Fibroblast of skin of left biceps (primary cell): ENCODE measurements around the gene RNF112.

ENCODE experiments used
- DNase-seq, 2 experiments: peaks; one replicate each; pipeline ENCODE4 v3.0.0-alpha.2; 2013; ENCODE audit warnings: low read depth in 2 of 2

RNF112 gene, protein sequence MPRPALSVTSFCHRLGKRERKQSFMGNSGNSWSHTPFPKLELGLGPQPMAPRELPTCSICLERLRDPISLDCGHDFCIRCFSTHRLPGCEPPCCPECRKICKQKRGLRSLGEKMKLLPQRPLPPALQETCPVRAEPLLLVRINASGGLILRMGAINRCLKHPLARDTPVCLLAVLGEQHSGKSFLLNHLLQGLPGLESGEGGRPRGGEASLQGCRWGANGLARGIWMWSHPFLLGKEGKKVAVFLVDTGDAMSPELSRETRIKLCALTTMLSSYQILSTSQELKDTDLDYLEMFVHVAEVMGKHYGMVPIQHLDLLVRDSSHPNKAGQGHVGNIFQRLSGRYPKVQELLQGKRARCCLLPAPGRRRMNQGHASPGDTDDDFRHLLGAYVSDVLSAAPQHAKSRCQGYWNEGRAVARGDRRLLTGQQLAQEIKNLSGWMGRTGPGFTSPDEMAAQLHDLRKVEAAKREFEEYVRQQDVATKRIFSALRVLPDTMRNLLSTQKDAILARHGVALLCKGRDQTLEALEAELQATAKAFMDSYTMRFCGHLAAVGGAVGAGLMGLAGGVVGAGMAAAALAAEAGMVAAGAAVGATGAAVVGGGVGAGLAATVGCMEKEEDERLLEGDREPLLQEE

DNA sequence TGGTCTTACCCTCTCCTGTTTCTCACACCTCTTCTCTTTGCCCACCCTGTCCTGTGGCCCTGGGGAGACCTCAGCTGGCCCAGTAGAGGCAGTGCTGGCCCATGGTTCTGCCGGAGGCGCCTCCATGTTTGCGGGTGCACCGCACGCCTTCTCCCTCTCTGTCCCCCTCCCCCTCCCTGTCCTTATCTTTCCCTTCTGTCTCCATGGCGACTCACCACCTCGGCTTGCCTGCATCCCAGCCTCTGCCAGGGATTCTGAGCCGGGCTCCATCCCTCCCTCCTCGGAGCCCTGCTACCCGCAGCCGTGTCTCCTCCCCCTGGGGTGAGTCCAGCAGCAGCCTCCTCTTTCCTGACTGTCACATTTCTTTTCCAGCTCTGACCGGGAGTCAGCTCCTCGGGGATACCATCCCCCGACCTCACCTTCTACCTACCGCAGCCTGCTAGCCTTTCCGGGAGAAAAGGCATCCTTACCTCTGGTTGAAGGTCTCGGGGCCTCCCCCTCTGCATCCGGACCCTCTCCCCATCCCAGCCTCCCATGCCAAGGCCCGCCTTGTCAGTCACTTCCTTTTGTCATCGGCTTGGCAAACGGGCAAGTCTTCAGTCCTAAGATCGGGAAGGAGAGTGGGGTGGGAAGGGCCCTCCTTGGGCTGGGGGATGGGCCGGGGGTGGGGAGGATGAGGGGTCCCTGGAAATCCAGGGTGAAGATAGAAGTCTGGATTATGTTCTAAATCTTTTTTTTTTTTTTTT, at the start of gene RNF112:
TSS of gene RNF112 (plus strand) at position 358 of the 746 bp plus-strand sequence. CDS start at position 535, 177 bp downstream.
- no peak for DNase-seq

DNA sequence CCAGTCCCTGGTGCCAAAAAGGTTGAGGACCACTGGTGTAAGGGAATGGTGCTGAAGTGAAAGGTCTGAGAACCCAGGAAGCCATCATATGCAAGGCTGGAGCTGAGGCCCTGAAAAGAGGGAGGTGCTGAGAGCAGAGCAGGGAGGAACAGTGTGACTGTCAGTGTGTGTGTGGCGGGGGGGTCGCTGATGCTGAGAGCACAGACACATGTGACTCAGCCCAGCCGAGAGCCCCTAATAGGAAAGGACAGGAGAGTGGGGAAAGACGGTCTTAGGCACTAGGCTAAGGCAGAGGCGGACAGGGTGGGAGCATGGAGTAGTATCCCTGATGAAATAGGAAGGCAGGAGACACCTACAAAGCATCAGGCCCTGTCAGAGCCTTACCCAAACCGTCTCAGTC, 49.7 kb upstream of the RNF112 start:
- no peak for DNase-seq

DNA sequence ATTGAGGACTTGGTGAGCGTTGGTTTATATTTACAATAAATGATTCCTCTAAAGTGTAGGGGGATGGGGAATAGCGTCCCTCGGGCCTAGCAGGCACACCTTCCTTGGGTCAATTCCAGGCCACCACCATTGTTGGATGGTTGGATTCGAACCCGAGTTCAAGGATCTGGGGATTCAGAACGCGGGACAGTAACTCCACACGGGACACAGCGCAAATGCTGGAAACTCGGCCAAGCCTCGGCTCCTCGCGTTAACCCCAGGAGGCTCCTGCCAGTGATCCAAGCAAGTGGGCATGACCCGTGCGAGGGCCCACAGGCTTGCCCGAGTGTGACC, 49.1 kb upstream of the RNF112 start:
- no peak for DNase-seq

DNA sequence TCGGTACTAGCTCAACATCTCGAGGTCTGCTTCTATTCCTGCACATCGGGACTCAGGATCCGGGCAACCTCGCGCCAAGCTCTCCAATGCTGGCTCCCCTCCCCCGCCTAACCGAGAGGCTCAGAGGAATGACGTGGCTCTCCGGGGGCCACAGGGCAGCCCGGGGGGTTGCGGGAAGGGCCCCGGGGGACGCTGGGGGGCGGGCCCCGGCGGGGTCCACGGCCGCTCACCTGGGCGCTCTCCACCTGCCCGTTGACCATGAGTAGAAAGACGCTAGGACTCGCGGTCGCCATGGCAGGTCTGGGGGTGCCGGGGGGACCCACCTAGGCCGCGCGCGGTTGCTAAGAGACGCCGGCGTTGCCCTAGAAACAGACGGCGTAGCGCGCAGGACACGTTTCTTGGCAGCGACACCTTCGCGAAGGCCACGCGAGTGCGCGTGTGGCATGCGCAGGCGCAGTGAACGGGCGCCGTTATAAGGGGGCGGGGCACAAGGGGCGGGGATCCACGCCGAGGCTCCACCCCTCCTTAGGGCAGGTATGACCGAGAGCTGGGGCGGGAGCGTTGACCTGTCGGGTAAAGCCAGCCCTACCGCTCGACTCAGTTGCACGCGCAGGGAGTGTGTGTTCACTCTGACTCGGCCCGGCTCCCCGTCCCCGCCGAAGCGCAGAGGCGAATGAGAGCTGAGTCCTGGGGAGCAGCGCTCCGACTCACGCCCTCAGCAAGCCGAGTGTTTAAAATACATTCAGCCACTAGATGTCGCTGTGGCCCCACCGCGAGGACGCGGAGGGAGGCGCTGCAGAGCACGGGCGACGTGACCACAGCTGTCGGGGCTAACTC, 48.5 kb upstream of the RNF112 start, which contains the start of gene B9D1:
TSS of gene B9D1 (minus strand) at position 447 of the 837 bp plus-strand sequence. CDS start at position 293, 154 bp downstream.
- peak; percentile 78 to 80 for DNase-seq

DNA sequence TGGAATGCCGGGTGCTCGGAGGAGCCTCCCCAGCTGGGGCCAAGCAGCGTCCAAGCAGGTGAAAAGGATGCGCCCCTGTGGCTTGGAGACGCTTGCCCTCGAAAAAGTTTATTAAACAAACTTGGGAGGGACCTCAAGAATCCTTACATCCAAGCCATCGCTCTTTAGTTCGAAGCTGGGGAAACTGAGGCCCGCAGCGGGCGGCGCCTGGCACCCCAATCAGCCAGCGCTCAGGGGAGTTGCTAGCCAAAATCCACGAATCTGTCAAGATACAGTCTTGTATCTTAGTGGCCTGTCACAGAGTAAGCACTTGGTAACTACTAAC, 48.0 kb upstream of the RNF112 start:
- no peak for DNase-seq

DNA sequence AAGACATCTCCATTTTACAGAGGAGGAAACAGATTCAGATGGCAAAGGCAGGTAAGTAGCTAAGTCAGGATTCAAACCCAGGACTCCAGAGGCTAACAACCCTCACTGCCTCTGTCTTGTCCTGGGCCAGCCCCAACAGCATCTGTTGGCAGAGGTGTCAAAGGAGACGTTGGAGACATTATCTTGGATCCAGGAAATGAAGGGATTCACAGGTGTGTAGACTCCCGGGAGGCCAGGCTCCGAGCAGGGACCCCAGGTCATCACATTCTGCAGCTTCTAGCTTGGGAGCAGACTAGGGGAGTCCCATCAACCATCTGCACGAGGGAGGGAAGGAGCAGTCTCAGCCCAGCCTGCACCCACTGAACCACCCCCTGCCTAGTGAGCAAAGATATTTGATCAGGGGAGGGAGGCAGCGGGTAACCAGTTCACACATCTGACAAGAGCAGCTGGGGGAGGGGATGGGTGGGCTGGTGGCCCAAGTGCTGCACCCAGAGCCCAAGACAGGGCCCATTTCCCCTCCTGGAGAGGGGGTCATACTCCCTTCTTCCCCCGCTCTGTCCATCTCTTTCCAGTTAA, 47.5 kb upstream of the RNF112 start:
- no peak for DNase-seq

DNA sequence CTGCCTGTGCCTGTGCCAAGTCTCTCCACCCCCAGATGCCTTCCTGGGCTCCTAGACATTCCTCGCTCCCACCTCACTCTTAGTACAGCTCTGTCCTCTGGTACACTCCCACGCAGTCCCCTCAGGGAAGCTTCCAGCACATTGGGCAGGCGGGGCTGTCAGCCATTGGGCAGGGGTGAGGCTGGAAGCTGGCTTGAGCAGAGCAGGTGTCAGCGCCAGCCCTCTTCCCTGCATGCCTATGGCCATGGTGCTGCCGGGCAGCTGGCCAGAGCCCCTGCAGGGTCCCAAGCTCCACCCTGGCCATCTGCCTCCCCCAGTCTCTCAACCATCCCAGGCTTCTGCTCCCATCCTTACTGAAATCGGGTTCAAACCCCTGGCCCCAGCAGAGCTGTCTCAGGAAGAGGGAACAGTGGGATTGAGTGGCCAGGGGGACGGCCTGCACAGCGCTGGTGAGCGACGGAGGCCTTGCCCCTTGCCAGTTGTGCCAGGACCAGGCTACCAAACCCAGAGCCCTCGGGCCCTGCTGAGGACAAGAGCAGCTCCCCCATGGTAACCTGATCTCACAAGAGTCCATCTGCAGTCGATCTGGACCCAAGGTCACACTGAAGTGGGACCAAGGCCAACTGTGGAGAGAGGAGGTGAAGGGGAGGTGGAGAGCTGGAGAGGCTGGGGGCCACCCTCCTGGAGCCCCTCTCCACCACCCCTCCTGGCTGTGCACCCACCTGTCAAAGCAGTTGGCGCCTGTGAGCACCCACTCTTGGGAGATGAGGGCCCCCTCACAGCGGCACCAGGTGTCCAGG, 46.1 kb upstream of the RNF112 start:
- DNase-seq, result no peak

DNA sequence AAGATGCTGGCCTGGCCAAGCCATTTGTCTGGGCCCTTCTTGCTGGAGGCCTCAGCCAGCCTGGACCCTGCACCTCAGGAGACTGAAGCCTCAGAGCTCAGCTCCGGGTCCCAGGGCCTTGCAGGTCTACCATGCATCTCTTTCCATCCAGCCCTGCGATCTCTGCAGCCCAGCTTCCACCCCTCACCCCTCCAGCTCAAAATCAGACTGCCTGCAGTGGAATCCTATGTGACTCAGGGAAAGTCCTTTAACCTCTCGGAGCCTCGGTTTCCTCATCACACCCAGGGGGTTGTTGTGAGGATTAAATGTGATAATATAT, 45.6 kb upstream of the RNF112 start:
- DNase-seq, result no peak

DNA sequence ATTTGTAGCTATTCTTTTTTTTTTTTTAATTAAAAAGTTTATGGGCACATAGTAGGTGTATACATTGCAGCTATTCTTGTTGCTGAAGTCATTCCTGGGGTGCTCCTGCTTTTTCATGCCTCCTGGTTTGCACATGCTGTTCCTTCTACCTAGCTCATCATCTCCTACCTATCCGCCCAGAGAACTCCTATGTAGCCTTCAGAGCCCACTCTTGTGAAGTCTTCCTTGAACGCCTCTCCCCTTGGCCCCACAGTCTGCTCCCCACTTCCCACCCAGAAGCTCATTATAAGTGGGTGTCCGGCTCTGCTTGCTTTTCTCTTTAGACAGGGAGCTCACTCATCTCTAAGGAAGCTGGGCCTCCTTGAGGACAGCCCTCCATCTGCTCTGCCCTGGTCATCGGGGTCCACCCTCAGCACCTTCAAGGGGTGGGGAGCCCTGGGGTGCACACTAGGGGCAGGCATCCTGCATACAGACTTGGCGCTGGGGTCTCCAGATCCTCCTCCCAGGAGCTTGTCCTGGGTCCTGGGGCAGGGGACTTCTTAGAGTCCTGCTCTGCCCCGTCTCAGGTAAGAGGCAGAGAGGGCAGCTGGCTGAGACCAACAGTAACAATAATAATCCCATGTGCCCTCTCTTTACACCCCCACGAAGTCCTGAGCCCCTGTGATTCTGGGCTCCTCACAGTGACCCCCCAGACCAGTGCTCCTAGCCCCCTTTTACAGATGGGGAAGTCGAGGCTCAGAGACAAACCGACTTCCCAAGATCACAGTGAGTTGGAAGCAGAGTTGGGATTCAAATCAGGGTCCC, 45.0 kb upstream of the RNF112 start:
- no peak for DNase-seq

DNA sequence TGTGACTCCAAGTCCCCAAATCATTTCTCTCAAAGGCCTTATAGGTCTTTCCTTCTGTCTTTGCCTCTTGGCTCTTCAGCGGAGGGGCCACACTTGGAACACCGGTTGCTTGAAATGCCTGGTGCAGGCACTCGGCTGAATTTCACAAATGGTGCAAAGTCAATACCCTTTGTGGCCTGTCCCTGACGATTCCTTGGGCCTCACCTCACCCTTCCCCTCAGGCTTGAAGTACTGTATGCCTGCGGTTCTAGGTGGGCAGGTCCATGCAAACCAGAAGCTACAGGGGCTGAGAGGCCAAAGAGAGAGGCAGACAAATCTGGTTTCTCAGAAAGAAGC, 44.4 kb upstream of the RNF112 start:
- DNase-seq, result no peak

DNA sequence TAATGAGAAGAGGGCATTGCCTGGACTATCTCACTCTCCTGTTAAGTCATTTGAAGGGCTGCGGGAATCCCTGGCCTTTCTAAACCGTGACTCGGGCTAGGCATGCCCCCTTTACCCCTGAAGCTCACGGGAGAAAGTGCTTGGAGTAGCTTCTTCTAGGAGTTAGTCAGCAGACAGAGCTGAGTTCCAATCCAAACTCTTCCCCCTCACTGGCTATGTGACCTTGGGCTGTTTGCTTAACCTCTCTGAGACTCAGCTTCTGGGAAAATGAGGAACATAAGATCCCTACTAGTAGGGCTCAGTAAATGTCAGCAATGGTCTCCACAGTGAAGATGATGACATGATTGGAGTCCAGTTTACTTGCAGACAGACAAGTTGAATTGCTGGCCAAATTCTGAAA, 42.8 kb upstream of the RNF112 start:
- DNase-seq, result no peak

DNA sequence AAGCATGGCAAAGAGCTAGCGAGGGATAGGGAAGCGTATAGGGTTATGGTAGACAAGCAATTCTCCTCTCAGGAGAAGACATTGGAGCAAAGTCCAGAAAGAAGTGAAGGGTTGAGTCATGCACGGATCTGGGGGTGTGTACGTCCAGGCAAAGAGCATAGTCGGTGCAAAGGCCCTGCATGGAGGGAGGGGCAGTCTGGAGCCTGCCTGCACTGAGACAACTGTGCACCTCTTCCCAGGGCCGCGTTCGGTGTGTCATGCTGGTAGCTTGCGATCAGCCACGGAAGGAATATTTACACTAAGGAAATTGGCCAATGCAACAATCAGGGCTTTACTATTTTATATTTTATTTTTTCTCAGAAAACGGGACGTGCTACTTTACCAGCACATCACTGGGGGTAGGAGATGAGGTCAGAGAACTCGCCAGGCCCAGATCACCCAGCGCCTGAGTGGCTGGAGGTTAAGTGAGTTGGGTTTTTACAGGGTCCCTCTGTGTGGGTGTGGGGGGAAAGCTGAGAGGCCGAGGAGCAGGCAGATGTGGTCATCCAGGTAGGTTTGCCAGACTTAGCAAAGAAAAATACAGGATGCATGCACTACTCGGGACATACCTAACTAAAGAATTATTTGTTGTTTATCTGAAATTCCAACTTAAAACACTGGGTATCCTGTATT, 41.8 kb upstream of the RNF112 start:
- no peak for DNase-seq

DNA sequence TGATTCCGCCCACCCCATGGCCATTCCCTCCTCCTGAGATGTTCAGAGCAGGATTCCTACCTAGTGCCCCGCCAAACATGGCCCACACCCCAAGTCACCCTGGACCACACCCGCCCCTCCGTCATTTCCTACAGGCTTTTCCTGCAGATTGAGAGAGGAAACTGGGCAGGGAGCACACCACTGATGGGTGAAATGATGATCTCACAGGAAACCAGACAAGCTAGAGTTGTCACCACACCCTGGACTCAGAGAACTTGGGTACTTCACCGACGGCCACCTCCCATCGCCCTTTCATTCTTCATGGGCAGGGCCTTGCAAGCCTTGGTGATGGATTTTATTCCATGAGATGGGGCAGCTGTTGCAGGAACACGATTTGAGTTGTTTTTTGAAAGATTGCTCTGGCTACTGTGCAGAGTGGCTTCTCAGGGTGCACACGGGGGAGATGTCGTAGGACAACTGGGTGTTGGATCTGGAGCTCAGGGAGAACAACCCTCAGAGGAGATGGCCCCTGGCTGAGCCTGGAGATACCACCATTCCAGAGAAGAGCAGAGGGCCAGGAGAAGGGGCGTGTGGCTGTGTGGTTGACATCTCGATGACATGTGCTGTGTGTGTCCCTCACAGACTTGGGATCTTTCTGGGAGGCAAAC, 41.1 kb upstream of the RNF112 start:
- DNase-seq, result no peak

DNA sequence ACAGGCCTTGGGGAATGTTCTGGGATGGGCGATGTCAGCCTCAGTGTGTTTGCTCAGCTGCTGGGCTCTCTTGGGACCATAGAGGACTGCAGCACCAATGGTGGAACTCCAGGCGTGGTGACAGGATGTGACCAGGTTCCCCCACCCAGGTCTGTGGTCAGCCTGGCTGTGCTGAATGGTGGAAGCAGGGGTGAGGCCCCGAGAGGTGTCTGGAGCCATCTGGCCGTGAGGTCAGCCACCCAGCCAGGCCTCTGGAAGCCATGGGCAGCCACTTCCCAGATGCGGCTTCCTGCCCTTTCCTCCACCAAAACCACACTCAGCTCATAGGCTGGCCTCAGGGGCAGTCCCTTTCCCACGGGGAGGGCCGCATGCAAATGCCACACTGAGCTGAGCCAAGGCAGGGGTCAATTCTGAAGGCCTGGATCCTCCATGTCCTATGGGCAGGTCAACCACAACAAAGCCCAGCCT, 40.5 kb upstream of the RNF112 start:
- DNase-seq, result no peak

DNA sequence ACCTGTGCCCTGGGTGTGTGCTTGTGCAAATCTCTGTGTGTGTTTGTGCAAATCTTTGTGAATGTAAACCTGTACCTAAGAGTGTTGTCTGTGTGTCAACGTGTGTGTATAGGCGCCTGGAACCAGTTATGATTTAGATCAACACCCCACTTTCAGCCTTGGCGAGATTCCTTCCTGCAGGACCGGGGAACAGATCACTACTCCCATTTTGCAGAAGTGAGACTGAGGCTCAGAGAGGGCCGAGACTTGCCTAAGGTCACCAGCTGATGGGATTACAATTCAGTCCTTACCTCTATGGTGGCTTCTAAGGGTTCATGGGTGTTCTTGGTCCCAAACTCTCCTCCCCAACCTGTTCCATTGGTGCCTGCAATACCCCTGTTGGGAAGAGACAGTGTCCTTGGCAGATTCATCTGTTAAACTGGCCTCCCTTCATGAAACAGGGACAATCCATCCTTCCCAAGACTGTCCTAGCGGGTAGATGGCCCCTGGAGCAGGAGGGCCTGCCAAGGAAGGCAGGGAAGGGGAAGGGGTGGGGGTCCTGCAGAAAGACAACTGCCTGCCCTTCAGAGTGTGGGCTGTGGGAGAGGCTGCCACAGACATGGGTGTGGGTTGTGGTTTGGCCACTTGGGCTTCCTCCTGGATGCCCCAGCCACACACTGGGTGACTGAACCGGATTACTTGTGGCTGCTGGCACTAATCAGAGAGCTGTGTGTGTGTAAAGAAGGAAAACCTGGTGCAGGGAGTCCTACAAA, 39.6 kb upstream of the RNF112 start:
- DNase-seq, result no peak

DNA sequence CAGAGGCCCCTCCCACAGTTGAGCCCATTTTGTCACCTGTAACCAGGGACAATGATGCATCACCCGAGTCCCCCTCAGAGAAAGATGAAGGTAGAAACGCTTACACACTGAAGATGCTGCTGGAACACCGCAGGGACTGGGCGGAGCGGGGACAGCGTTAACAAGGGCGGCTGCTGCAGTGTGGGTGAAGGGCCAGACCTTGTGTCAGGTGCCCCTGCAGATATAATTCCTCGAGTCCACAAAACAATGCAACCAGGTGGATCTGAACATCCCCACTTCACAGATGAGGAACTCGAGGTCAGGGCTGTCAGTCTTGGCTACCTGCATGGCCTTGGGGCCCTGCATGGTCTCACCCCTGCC, 39.0 kb upstream of the RNF112 start:
- no peak for DNase-seq

DNA sequence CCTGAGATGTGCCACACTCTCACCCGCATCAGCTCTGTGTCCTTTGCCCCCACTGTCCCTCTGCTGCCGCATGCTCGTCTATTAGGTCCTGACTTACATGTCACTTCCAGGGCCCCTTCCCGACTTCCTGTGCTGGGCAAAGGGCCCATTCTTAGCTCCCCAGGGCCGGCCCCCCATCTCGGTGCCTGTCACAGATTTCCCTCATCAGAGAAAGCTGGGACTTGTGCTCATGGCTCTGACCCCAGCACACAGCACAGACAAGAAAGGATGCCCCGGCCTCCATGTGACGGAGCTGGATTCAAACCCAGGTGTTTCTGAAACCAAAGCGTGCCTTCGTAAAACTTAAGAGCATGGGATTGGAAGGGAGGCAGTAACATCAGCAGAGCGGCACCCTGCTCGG, 38.6 kb upstream of the RNF112 start:
- no peak for DNase-seq

DNA sequence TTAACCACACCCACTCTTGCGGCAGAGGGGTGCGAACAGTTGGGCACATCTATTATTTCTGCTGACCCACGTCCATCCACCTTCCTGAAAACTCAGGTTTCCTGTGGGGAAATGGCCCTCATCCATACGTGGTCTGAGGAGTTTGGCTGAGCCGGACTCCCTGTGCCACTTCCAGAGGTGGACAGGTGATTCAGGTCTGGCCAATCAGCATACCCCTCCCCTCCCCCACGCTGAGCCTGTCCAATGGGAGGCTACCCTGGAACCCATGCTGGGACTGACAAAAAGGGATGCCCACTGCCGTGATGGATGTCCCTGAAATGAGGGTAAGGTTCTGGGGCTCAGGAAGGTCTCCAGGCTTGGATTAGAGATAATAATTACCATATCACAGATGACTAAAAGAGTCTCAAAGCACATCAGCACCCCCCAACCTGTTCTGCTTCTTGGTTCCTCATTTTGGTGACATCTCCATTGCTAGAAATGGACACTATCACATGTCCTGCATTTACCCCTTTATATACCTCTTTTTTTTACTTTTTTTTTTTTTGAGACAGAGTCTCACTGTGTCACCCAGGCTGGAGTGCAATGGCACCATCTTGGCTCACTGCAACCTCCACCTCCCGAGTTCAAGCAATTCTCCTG, 38.0 kb upstream of the RNF112 start:
- DNase-seq, result no peak
